ENCODE data around the gene TNRC6C.

Gene TNRC6C

GRCh38 chr17:78089576-78090281 lies 131.2 kb downstream of the TNRC6C start:
- DNase-seq: no peak

DNA sequence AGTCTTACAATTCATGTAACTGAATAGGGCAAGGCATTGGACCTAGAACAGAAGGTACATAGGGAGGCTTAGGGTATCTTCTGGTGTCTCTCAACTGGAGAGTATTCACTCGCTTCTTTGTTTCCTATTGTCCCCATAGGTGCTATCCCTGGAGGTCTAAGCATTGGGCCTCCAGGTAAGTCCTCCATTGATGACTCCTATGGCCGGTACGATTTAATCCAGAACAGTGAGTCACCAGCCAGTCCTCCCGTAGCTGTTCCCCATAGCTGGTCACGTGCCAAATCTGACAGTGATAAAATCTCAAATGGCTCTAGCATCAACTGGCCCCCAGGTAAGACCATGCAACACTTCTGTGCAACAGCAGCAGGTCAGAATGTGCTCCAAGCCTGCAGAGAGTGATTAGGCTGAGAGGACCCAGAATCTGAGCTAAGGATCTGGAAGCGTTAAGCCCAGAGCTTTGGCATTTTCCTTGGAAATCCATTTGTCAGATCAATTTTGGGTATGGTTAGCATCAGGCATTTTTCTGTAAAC lies 134.4 kb downstream of the TNRC6C start:
- no peak for DNase-seq

- no peak for DNase-seq
Observed at GRCh38 chr17:78095035-78095434, 136.5 kb downstream of the TNRC6C start.

DNA sequence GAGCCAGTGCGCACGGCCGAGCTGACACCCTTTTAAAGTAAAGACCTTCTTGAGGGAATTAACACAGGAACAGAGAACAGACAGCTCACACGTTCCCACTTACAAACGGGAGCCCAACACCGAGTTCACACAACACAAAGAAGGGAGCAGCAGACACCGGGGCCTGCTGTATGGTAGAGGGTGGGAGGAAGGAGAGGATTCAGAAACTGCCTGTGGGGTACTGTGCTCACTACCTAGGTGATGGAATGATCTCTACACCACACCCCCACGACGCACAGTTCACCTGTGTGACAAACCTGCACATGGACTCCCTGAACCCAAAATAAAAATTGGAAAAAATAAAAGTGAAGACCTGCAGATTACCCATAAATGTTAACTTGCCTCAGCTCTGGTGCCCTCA lies 137.6 kb downstream of the TNRC6C start:
- no peak for DNase-seq

GRCh38 chr17:78101112-78101511 lies 142.6 kb downstream of the TNRC6C start:
- no peak for DNase-seq

GRCh38 chr17:78101542-78101941 lies 143.0 kb downstream of the TNRC6C start:
- no peak for DNase-seq

DNA sequence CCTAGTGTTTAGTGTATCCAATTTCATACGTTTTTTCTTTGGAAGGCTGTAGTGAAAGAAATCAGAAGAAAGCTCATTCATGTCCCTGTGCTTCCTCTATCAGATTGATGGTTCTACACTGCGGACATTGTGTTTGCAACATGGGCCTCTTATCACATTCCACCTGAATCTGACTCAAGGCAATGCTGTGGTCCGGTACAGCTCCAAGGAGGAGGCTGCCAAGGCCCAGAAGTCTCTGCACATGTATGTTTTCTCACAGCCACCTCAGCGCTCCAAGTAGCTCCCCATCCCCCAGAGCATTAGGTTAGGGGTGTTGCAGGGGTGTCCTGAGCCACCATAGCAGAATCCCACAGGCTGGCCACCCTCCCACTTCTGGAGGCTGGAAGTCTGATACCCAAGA lies 144.8 kb downstream of the TNRC6C start:
- no peak for DNase-seq

GRCh38 chr17:78104540-78104941 lies 146.0 kb downstream of the TNRC6C start:
- no peak for DNase-seq

DNA sequence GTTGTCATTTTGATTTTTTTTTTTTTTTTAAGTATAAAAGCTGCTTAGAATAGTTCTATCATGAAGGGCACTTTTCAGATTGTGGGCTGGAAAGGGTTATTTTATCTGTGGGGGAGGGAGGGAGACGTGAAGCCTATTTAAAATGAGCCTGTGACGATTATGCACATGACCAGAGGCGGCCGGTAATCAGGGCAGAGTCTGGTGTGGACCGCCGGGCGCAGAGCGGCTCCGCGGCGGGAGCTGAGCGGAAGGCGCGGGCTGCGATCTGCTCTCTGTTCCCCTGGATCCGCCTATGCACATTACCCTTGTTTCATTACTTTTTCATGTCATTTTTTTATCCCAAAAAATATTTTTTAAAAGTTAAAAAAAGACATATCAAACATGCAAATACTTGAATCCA lies 146.6 kb downstream of the TNRC6C start:
- no peak for DNase-seq

GRCh38 chr17:78105551-78105950 lies 147.0 kb downstream of the TNRC6C start:
- DNase-seq: no peak

GRCh38 chr17:78106211-78106610 lies 147.7 kb downstream of the TNRC6C start:
- DNase-seq: no peak

DNA sequence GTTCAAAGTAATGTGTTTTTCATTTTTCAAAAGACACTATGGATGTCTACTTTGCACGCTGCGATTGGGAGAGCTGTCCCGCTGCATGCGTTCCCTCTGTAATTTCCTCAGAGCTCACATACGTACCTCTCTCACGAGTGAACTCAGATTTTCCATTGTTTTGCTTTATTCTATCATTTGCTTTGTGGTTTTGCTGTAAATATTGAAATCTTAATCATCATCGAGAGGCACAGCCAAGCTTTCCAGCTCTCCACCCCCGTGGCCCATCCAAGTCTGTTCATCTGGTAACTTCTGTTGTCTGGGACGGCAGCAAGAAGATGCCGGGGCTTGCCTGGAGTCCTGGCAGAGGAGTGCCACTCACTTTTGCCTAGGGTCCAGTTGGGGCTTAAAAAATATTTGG lies 149.0 kb downstream of the TNRC6C start:
- DNase-seq: no peak

DNA sequence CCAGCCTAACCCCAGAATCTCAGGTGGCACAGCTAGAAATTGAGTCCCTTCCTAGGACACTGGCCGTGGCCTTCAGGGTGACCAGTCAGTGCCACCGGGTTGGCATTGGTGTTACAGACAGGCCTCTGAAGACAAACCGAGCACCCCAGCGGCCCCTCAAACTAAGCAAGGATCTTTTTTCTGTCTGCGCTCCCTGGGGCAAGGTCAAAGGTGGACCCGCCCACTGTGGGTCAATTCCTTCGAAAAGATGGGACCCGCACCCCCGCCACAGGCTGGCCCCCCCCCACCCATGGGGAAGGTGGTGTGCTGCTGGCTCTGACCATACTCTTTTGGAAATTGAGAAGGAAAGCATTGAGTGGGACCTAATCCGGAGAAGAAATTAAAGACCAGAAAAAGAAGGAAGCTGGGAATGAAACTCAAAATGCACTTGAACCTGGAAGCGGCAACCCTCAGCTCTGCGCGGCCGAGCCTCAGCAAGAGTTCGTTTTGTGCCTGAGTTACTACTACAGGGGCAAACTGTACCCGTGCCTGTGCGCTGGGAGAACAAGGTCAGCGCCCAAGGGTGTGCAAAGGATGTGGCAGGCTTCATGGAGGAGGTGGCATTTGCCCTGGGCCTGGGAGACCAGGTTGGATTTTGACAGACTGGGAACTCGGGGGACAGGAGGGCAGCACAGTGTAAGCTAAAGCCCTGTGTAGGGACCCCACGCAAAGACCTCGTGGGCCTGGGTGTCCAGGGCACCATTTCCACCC lies 149.6 kb downstream of the TNRC6C start:
- no peak for DNase-seq

- no peak for DNase-seq
Observed at GRCh38 chr17:78108726-78109488, 150.4 kb downstream of the TNRC6C start.

DNA sequence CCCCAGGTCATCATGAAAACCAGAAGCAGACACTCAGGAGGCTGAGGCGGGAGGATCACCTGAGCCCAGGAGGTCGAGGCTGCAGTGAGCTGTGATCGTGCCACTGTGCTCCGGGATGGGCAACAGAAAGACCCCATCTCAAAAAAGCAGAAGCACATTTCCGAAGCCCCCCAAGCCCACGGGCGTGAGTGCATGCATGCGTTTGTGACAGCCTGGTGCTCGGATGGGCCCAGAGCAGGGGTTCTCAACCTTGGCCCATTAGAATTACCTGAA lies 150.9 kb downstream of the TNRC6C start:
- DNase-seq: no peak

GRCh38 chr17:78110363-78111015 lies 152.0 kb downstream of the TNRC6C start:
- no peak for DNase-seq

- no peak for DNase-seq
Observed at GRCh38 chr17:78111016-78111726, 152.7 kb downstream of the TNRC6C start.

- DNase-seq: no peak
Observed at GRCh38 chr17:78111727-78112517, 153.4 kb downstream of the TNRC6C start.

DNA sequence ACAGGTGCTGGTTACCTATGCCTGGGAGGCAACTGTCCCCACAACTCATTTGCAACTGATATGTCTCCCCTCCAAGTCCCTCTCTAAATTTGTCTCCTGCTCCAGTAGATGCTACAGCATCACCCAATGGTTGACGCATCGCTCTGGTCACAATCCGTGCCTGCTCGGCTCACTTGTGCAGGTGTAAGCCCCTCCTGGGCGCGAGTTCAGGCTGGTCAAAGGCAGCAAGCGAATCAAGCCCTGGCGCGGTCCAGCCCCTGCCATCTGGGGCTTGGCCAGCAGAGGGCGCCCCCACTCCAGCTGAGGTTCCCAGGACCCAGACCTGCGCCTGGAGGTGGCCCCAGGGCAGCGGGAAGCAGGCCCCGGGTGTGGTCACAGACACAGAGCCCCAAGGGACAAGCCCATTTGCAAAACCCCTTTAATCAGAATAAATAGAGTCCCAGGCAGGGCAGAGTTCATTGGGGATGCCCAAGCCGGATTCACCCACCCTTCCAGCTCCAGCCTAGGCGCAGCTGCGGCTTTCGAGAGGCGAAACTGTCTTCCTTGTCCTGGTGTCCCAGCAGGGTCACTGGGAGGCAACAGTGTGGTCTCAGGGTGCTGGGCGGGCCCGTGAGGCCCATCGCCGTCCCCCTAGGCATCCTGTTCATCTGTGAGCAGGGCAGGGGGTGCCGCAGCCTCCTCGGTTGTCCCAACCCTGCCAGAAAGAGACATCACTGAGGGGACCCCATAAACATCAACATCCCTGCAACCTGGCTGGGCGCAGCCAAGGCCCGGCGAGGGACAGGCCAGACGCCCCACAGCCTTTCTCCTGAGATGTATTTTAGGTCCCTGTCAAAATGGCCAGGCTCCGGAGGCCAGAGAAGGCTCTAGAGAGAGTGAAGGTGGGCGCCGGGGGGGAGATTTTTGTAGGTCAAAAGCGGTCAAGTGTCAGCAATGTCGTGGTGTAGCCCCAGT lies 154.3 kb downstream of the TNRC6C start:
- peak; percentile 59 for DNase-seq

All from EL (cell line).